H1 (cell line): ENCODE measurements around the gene DRC3. TPM values are rescaled to one million over a fixed set of nuclear protein-coding genes. Genes with fewer than 3 reads are reported as not detected.

Experiments used
- CTCF ChIA-PET: fragments of 300-600 bp; sonication (Branson Sonifier 250); formaldehyde crosslinking; loops from one replicate; lab custom pipeline; 2021; ENCODE audit not compliant: partially characterized antibody; lab: Charles Lee
- POLR2A ChIA-PET: fragments of 300-600 bp; sonication (Branson Sonifier 250); formaldehyde crosslinking; loops from one replicate; lab custom pipeline; 2021; ENCODE audit warnings: inconsistent platforms; ENCODE audit not compliant: partially characterized antibody; lab: Charles Lee
- DNase-seq, 2 experiments: peaks; one replicate each; pipeline versions ENCODE4 v3.0.0 to v3.0.0-alpha.2; 2010 to 2022; ENCODE audit warnings: low spot score in 2 of 2, low read depth in 1 of 2, mixed read lengths in 1 of 2
- FAIRE-seq: peaks from 2 replicates; lab custom pipeline; 2011; peaks lifted over from hg19 to GRCh38; lab: Jason Lieb, UNC
- H2AFZ ChIP-seq: 2 replicates; pipeline ENCODE4 v1.8.1; 2012; ENCODE audit warnings: low read length, inconsistent platforms
- H2AK5ac ChIP-seq: 2 replicates; pipeline ENCODE4 v1.6.1; 2013; ENCODE audit warnings: low read depth, low read length
- H2BK120ac ChIP-seq: replicated peaks from 2 replicates; pipeline ENCODE3; 2013; ENCODE audit warnings: low read depth, low read length, inconsistent platforms
- H2BK12ac ChIP-seq: 2 replicates; pipeline ENCODE4 v1.6.1; 2013; ENCODE audit warnings: low read depth, low read length
- H2BK15ac ChIP-seq: 2 replicates; pipeline ENCODE4 v1.6.1; 2013; ENCODE audit warnings: low read length
- H2BK20ac ChIP-seq: 2 replicates; pipeline ENCODE4 v1.6.1; 2013; ENCODE audit warnings: low read length
- H2BK5ac ChIP-seq: 2 replicates; pipeline ENCODE4 v1.6.1; 2013; ENCODE audit warnings: low read depth, low read length
- H3K14ac ChIP-seq: 2 replicates; pipeline ENCODE4 v1.6.1; 2013; ENCODE audit warnings: inconsistent platforms; ENCODE audit not compliant: insufficient read length
- H3K18ac ChIP-seq: 2 replicates; pipeline ENCODE4 v1.6.1; 2013; ENCODE audit warnings: low read length; ENCODE audit errors: extremely low read depth
- H3K23ac ChIP-seq: 2 replicates; pipeline ENCODE4 v1.6.1; 2013; ENCODE audit warnings: inconsistent platforms; ENCODE audit not compliant: insufficient read length
- H3K23me2 ChIP-seq: 2 replicates; pipeline ENCODE4 v1.6.1; 2013; ENCODE audit warnings: low read depth, low read length
- H3K27ac ChIP-seq: 2 replicates; pipeline ENCODE4 v1.6.1; 2011; ENCODE audit warnings: low read depth, low read length, inconsistent platforms
- H3K27me3 ChIP-seq, 4 experiments: replicated peaks in 1 of 4; 1 replicate in 1 of 4; 2 replicates in 3 of 4; pipeline versions ENCODE4 v1.6.1 to v1.8.1; 2011 to 2013; ENCODE audit warnings: low read length in 3 of 4, mild to moderate bottlenecking in 3 of 4, inconsistent platforms in 2 of 4, mixed read lengths in 2 of 4, moderate library complexity in 1 of 4; ENCODE audit not compliant: control insufficient read depth in 3 of 4, insufficient read depth in 3 of 4; ENCODE audit errors: extremely low read depth in 1 of 4
- H3K36me3 ChIP-seq, 4 experiments: 2 replicates each; pipeline versions ENCODE4 v1.6.1 to v1.8.1; 2011 to 2013; ENCODE audit warnings: mild to moderate bottlenecking in 4 of 4, low read length in 3 of 4, moderate library complexity in 2 of 4, control low read depth in 1 of 4, inconsistent platforms in 1 of 4; ENCODE audit not compliant: insufficient read depth in 4 of 4, control insufficient read depth in 2 of 4
- H3K4ac ChIP-seq: replicated peaks from 2 replicates; pipeline ENCODE3; 2013; ENCODE audit warnings: low read length, low read depth, mixed read lengths, inconsistent platforms; ENCODE audit not compliant: insufficient read length
- H3K4me1 ChIP-seq, 4 experiments: replicated peaks in 1 of 4; 1 replicate in 1 of 4; 2 replicates in 3 of 4; pipeline versions ENCODE4 v1.6.1 to v1.8.1; 2011 to 2013; ENCODE audit warnings: low read length in 3 of 4, inconsistent platforms in 2 of 4, mixed read lengths in 1 of 4; ENCODE audit not compliant: insufficient read depth in 4 of 4, control insufficient read depth in 3 of 4
- H3K4me2 ChIP-seq, 2 experiments: 2 replicates each; pipeline versions ENCODE4 v1.6.1 to v1.8.1; 2011 to 2013; ENCODE audit warnings: low read depth in 2 of 2, low read length in 2 of 2, control low read depth in 1 of 2, inconsistent platforms in 1 of 2, mild to moderate bottlenecking in 1 of 2; ENCODE audit not compliant: insufficient read depth in 1 of 2
- H3K4me3 ChIP-seq, 4 experiments: fragments of 200-600, 300-600 bp in 1 of 4; sonication (generic), shearing (Covaris generic), sonication (Bioruptor Twin) in 1 of 4; 2 replicates each; pipeline versions ENCODE4 v1.5.1 to v1.8.1; 2011 to 2016; ENCODE audit warnings: low read length in 4 of 4, low read depth in 3 of 4, control low read depth in 2 of 4, inconsistent platforms in 2 of 4, mild to moderate bottlenecking in 2 of 4, mixed read lengths in 1 of 4, moderate library complexity in 1 of 4; ENCODE audit not compliant: insufficient read depth in 2 of 4; ENCODE audit errors: extremely low read depth in 1 of 4
- H3K56ac ChIP-seq: replicated peaks from 2 replicates; pipeline ENCODE3; 2013; ENCODE audit warnings: low read depth, mild to moderate bottlenecking, mixed read lengths, low read length, inconsistent platforms; ENCODE audit not compliant: insufficient read length
- H3K79me1 ChIP-seq: 2 replicates; pipeline ENCODE4 v1.6.1; 2013; ENCODE audit warnings: low read depth, low read length, control low read depth
- H3K79me2 ChIP-seq, 2 experiments: 2 replicates each; pipeline versions ENCODE4 v1.6.1 to v1.8.1; 2012 to 2013; ENCODE audit warnings: low read length in 2 of 2, mild to moderate bottlenecking in 2 of 2, inconsistent platforms in 1 of 2; ENCODE audit not compliant: insufficient read depth in 2 of 2, control insufficient read depth in 1 of 2
- H3K9ac ChIP-seq, 4 experiments: replicated peaks in 1 of 4; 1 replicate in 1 of 4; 2 replicates in 3 of 4; pipeline versions ENCODE4 v1.6.1 to v1.8.1; 2011 to 2013; ENCODE audit warnings: low read depth in 3 of 4, low read length in 3 of 4, control low read depth in 2 of 4, mild to moderate bottlenecking in 2 of 4, moderate library complexity in 2 of 4, inconsistent platforms in 1 of 4; ENCODE audit errors: extremely low read depth in 1 of 4
- H3K9me3 ChIP-seq, 2 experiments: 2 replicates each; pipeline versions ENCODE4 v1.6.1 to v1.8.1; 2012 to 2013; ENCODE audit warnings: mild to moderate bottlenecking in 2 of 2, moderate library complexity in 2 of 2, control low read depth in 1 of 2, inconsistent platforms in 1 of 2, low read depth in 1 of 2, low read length in 1 of 2, mixed read lengths in 1 of 2; ENCODE audit not compliant: insufficient read depth in 2 of 2
- H4K20me1 ChIP-seq, 2 experiments: replicated peaks in 1 of 2; 2 replicates each; pipeline versions ENCODE3 to v1.8.1; 2011 to 2013; ENCODE audit warnings: inconsistent platforms in 2 of 2, low read length in 2 of 2, mild to moderate bottlenecking in 1 of 2; ENCODE audit not compliant: insufficient read depth in 2 of 2, control insufficient read depth in 1 of 2
- H4K5ac ChIP-seq: 2 replicates; pipeline ENCODE4 v1.6.1; 2013; ENCODE audit warnings: low read length, low read depth, mixed read lengths, inconsistent platforms; ENCODE audit not compliant: insufficient read length
- H4K8ac ChIP-seq: 2 replicates; pipeline ENCODE4 v1.8.0; 2013; ENCODE audit warnings: mild to moderate bottlenecking, moderate library complexity, low read length, inconsistent platforms; ENCODE audit not compliant: insufficient read depth; ENCODE audit errors: extremely low read depth
- H4K91ac ChIP-seq: replicated peaks from 2 replicates; pipeline ENCODE3; 2013; ENCODE audit warnings: low read length, mixed read lengths, inconsistent platforms; ENCODE audit not compliant: insufficient read length
- CBX8 ChIP-seq: fragments of 300-800, 300-1000 bp; sonication (generic); IDR thresholded peaks from 2 replicates; pipeline ENCODE4 v1.7.1; 2016; ENCODE audit warnings: low read depth, low read length, borderline replicate concordance
- MAX ChIP-seq: IDR thresholded peaks from 2 replicates; pipeline ENCODE4 v1.6.1; 2012; ENCODE audit warnings: inconsistent platforms
- RBBP5 ChIP-seq: IDR thresholded peaks from 2 replicates; pipeline ENCODE4 v1.7.1; 2012; ENCODE audit warnings: low read depth, mild to moderate bottlenecking, inconsistent platforms, low read length, moderate library complexity, borderline replicate concordance
- SIX5 ChIP-seq: IDR thresholded peaks from 2 replicates; pipeline ENCODE4 v1.6.1; 2011; ENCODE audit warnings: mild to moderate bottlenecking, low read depth, low read length
- TBP ChIP-seq: IDR thresholded peaks from 2 replicates; pipeline ENCODE4 v1.6.1; 2011; ENCODE audit warnings: low read depth, low read length, improper control_type of control experiment
- WGBS, 2 experiments: shearing (Covaris generic) in 1 of 2; methylation state at CpG; one replicate each; pipeline versions ENCODE4 v1.1.6 to v1.1.7; 2013 to 2015; ENCODE audit warnings: low lambda C conversion rate in 2 of 2, mixed read lengths in 2 of 2, inconsistent platforms in 1 of 2, low coverage in 1 of 2, missing lambda C conversion rate in 1 of 2; ENCODE audit not compliant: insufficient replicate concordance in 2 of 2, insufficient coverage in 1 of 2, insufficient read length in 1 of 2; ENCODE audit errors: extremely low coverage in 1 of 2, missing lambda C conversion rate in 1 of 2; 5-methylcytosine and 5-hydroxymethylcytosine counted together
- polyA plus RNA-seq, 7 experiments: library from polyadenylated mRNA; depleted of rRNA in 3 of 7; stranded (reverse) in 5 of 7; unstranded in 2 of 7; fragments of >200 nt in 5 of 7; fragments of 200-250 nt in 2 of 7; gene quantifications; 1 replicate in 5 of 7; 2 replicates in 1 of 7; 4 replicates in 1 of 7; pipeline versions ENCODE4 v1.2.1 to v1.2.3, GENCODE V29; 2011 to 2013; ENCODE audit warnings: missing spikeins in 2 of 7, mixed read lengths in 2 of 7
- total RNA-seq: library from RNA; stranded (reverse); fragmentation: NEBNext Ultra II Directional; extraction: Animal tissue kit (Norgen Biotek cat#: 25700); gene quantifications from 2 replicates; pipeline ENCODE4 v1.2.1, GENCODE V29; 2021

The DRC3 gene
- total and polyA plus RNA-seq, 2 of the 8 experiments (the other 6 are each of a cell fraction or from before 2014, with no cell fraction given), result 0.59 TPM; not detected in 1

GRCh38 chr17:17959520-17960361 lies 12.9 kb upstream of the DRC3 start:
- Histone ChIP-seq H4K5ac (no peak overlapping the region), H2BK12ac (no peak overlapping the region), H3K23me2 (no peaks in the 10 kb centered on the region), H3K9me3 (no peaks in the 10 kb centered on the region), H3K9ac (no peak overlapping the region), H3K4me1 (peaks cover 0 to 6% (median 0%) of the 10 kb centered on the region in 4 experiments; a peak in 1 of 7 replicates), H2BK120ac (no peak overlapping the region), H3K18ac (no peak overlapping the region), H4K8ac (no peak overlapping the region), H3K79me1 (no peaks in the 10 kb centered on the region), H4K20me1 (no peaks in the 10 kb centered on the region), H3K79me2 (no peaks in the 10 kb centered on the region), H3K56ac (no peak overlapping the region), H3K23ac (no peak overlapping the region), H3K14ac (no peak overlapping the region), H3K27ac (no peak overlapping the region), H2BK15ac (no peak overlapping the region), H4K91ac (no peak overlapping the region), H2BK5ac (no peak overlapping the region), H3K4ac (no peak overlapping the region), H2AFZ (no peak overlapping the region), H2BK20ac (no peak overlapping the region), H3K4me2 (no peak overlapping the region), H2AK5ac (no peak overlapping the region), H3K36me3 (no peaks in the 10 kb centered on the region), H3K4me3 (no peak overlapping the region), H3K27me3 (no peaks in the 10 kb centered on the region)
- WGBS, 2 experiments, result 88% methylated on average over 7 of the region's 7 CpGs; no CpG with 5 or more reads in 1 of the 2 experiments
- POLR2A ChIA-PET, result interaction anchor here (0.8 to 1.1 kb wide), 2 partner anchors 19 to 136 kb away, joined by 3 read pairs; no protein-coding TSS in a partner anchor
- FAIRE-seq, result no peak
- DNase-seq, result no peak
- TF ChIP-seq RBBP5, result no peak
- TF ChIP-seq TBP, result peak; percentile 93
- no peak for TF ChIP-seq CBX8
- no peak for TF ChIP-seq SIX5
- no peak for TF ChIP-seq MAX
- CTCF ChIA-PET, result interaction anchor here (0.7 to 1.3 kb wide), 5 partner anchors 12 to 55 kb away, joined by 3 to 5 read pairs (median 4); partner anchors contain the start of genes DRC3 and TOM1L2
